ENCODE results near the gene NFE2. TPM values are rescaled to one million over a fixed set of nuclear protein-coding genes. Genes with fewer than 3 reads are reported as not detected.

Gene NFE2
- polyA plus RNA-seq, 1 donor (not counting 4 experiments of a cell fraction or from before 2014, with no cell fraction given) = 0.25 TPM

DNA sequence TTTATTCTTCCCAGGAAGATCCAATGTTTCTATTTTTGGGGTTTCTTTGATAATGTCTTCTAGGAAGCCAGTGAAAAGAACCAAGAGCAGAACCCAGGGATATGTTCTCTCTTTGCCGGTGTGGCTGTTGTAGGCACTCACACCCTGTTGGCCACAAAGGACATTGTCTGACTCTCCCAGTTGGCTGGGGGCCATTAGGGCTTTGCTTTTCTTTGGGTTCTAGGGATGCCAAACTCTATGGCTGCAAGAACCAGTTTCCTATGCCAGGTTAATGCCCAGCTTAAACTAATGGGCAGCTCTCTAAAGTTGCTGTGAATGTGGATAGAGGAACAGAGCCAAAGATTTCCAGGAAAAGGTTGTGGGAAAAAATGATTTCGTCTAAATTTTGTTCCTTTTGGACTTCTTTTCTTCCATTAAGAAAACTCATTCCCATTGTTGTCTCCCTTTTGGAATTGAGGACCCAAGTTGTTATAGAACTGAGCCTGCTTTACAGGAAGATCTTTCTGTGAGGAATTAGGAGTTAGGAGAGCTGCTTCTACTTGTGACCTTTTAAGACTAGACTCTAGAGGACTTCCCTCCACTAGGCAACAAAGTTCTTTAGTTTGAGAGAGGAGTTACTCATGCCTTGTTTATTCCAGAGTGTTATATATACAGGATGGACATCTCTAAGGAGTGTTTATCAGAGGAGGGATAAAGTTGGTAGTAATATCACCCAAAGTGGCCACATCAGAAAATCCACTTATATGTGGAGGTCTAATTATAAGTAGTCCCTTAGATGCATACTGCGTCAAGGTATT lies 37.2 kb upstream of the NFE2 start:
- Histone ChIP-seq H3K36me3 (ENCODE audit: control insufficient read depth in 2 of 2, extremely low read depth in 1 of 2, insufficient read depth in 2 of 2, low read length in 2 of 2) (peaks cover 11 to 32% of the 10 kb centered on the region in 2 experiments), H3K4me3 (ENCODE audit: control insufficient read depth in 2 of 3, extremely low read depth in 1 of 3, insufficient read depth in 2 of 3, low read depth in 1 of 3, low read length in 3 of 3) (no peak overlapping the region), H3K79me2 (ENCODE audit: control insufficient read depth, insufficient read depth, low read length) (peaks cover 23% of the 10 kb centered on the region), H3K4me1 (ENCODE audit: control insufficient read depth, extremely low read depth, insufficient read depth, low read length) (no peaks in the 10 kb centered on the region), H3K27me3 (ENCODE audit: control insufficient read depth, extremely low read depth, insufficient read depth, low read length) (no peaks in the 10 kb centered on the region), H4K20me1 (ENCODE audit: control insufficient read depth, extremely low read depth, insufficient read depth, low read length) (peaks cover 4% of the 10 kb centered on the region), H3K27ac (ENCODE audit: control insufficient read depth, insufficient read depth, low read length) (no peak overlapping the region), H3K9me1 (ENCODE audit: control insufficient read depth, extremely low read depth, insufficient read depth, low read length) (no peaks in the 10 kb centered on the region), H3K9ac (ENCODE audit: control insufficient read depth, extremely low read depth, insufficient read depth, low read length) (no peak overlapping the region), H2AFZ (ENCODE audit: control insufficient read depth, low read length) (no peak overlapping the region), H3K9me3 (ENCODE audit: control insufficient read depth, low read depth, low read length) (no peaks in the 10 kb centered on the region), H3K4me2 (ENCODE audit: control insufficient read depth, extremely low read depth, insufficient read depth, low read depth, low read length) (no peak overlapping the region)
- FAIRE-seq (no peak), DNase-seq (ENCODE audit: low read depth, low spot score) (no peak)
- dilution Hi-C loops (cut with MboI; ENCODE audit: extremely low pct_ligation_motif_present, low sequenced_read_pairs) = no loop called here
- TF ChIP-seq, protein P1, sequence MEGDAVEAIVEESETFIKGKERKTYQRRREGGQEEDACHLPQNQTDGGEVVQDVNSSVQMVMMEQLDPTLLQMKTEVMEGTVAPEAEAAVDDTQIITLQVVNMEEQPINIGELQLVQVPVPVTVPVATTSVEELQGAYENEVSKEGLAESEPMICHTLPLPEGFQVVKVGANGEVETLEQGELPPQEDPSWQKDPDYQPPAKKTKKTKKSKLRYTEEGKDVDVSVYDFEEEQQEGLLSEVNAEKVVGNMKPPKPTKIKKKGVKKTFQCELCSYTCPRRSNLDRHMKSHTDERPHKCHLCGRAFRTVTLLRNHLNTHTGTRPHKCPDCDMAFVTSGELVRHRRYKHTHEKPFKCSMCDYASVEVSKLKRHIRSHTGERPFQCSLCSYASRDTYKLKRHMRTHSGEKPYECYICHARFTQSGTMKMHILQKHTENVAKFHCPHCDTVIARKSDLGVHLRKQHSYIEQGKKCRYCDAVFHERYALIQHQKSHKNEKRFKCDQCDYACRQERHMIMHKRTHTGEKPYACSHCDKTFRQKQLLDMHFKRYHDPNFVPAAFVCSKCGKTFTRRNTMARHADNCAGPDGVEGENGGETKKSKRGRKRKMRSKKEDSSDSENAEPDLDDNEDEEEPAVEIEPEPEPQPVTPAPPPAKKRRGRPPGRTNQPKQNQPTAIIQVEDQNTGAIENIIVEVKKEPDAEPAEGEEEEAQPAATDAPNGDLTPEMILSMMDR (optimal IDR thresholded peaks at IDR 0.05 in 1 of 3, IDR thresholded peaks at IDR 0.05 in 1 of 3, conservative IDR thresholded peaks at IDR 0.05 in 1 of 3; ENCODE audit: extremely low read depth in 1 of 3, insufficient read depth in 2 of 3, low read length in 3 of 3) = no peak
- no peak for TF ChIP-seq EZH2 (IDR thresholded peaks at IDR 0.05; ENCODE audit: low read length)

DNA sequence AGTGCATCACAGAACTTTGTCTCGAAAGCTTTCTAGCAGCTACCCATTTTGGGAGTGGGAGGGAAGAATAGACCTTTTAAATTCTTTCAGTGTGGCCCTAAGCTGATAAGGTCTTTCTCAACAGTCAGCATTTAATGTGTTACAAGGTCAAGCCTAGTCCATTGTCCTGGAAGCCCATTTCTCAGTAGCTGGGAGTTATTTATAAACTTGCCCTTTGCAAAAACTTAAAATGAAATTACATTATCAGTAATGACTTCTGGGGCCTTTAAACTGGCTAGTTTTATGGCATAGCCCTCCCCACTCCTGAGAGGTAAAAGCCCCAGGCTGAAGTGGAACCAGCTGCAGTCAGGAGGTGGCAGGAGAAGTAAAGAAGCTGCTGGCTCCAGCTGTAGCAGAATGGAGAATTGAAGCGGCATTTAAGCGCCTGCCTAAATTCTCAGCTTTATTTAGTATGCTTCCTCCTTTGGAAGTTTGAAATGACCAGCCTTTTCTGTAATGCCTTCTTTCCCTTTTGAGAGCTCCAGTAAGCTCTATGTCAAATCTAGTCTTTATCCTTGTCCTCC lies 36.5 kb upstream of the NFE2 start:
- no peak overlapping the region for H3K4me3 ChIP-seq (ENCODE audit: control insufficient read depth in 2 of 3, extremely low read depth in 1 of 3, insufficient read depth in 2 of 3, low read depth in 1 of 3, low read length in 3 of 3)
- no peak overlapping the region for H2AFZ ChIP-seq (ENCODE audit: control insufficient read depth, low read length)
- H3K27me3 ChIP-seq (ENCODE audit: control insufficient read depth, extremely low read depth, insufficient read depth, low read length) = no peaks in the 10 kb centered on the region
- DNase-seq (ENCODE audit: low read depth, low spot score) (no peak), FAIRE-seq (no peak)
- H3K4me1 ChIP-seq (ENCODE audit: control insufficient read depth, extremely low read depth, insufficient read depth, low read length) = no peaks in the 10 kb centered on the region
- H3K27ac ChIP-seq (ENCODE audit: control insufficient read depth, insufficient read depth, low read length) = no peak overlapping the region
- TF ChIP-seq, protein P1 (optimal IDR thresholded peaks at IDR 0.05 in 1 of 3, IDR thresholded peaks at IDR 0.05 in 1 of 3, conservative IDR thresholded peaks at IDR 0.05 in 1 of 3; ENCODE audit: extremely low read depth in 1 of 3, insufficient read depth in 2 of 3, low read length in 3 of 3) = no peak
- no peak for TF ChIP-seq EZH2 (IDR thresholded peaks at IDR 0.05; ENCODE audit: low read length)
- dilution Hi-C loops (cut with MboI; ENCODE audit: extremely low pct_ligation_motif_present, low sequenced_read_pairs) = no loop called here
- H3K9me1 ChIP-seq (ENCODE audit: control insufficient read depth, extremely low read depth, insufficient read depth, low read length) = no peaks in the 10 kb centered on the region
- peaks cover 24% of the 10 kb centered on the region for H3K79me2 ChIP-seq (ENCODE audit: control insufficient read depth, insufficient read depth, low read length)
- peaks cover 8 to 31% of the 10 kb centered on the region in 2 experiments for H3K36me3 ChIP-seq (ENCODE audit: control insufficient read depth in 2 of 2, extremely low read depth in 1 of 2, insufficient read depth in 2 of 2, low read length in 2 of 2)
- H3K9me3 ChIP-seq (ENCODE audit: control insufficient read depth, low read depth, low read length) = no peaks in the 10 kb centered on the region
- no peak overlapping the region for H3K4me2 ChIP-seq (ENCODE audit: control insufficient read depth, extremely low read depth, insufficient read depth, low read depth, low read length)
- H4K20me1 ChIP-seq (ENCODE audit: control insufficient read depth, extremely low read depth, insufficient read depth, low read length) = peaks cover 4% of the 10 kb centered on the region
- H3K9ac ChIP-seq (ENCODE audit: control insufficient read depth, extremely low read depth, insufficient read depth, low read length) = no peak overlapping the region

Data from keratinocyte (primary cell).